ENCODE data around the gene GPR61.

GPR61 gene

GRCh38 chr1:109508001-109508872 is 31.4 kb upstream of the GPR61 start:
- no peak for FAIRE-seq
- DNase-seq (ENCODE audit: low spot score): no peak

- FAIRE-seq: no peak
These were observed 30.8 kb upstream of the GPR61 start for GRCh38 chr1:109508873-109509175.

GRCh38 chr1:109509176-109510134 is 30.2 kb upstream of the GPR61 start, which contains the start of gene AMIGO1:
Gene AMIGO1 (minus strand): TSS chr1:109509727. CDS start chr1:109508912, 815 bp downstream.
- FAIRE-seq (no peak), DNase-seq (ENCODE audit: low spot score) (no peak)

More at GRCh38 chr1:109508873-109509175, 30.8 kb upstream of the GPR61 start:
- DNase-seq (ENCODE audit: low spot score): no peak

- DNase-seq (ENCODE audit: low spot score) (no peak), FAIRE-seq (no peak)
These were observed 26.5 kb upstream of the GPR61 start for GRCh38 chr1:109513110-109513710.

GRCh38 chr1:109514846-109515245 is 24.8 kb upstream of the GPR61 start:
- DNase-seq (ENCODE audit: low spot score) (no peak), FAIRE-seq (no peak)

GRCh38 chr1:109516872-109517271 is 22.8 kb upstream of the GPR61 start:
- no peak for DNase-seq (ENCODE audit: low spot score)
- no peak for FAIRE-seq

GRCh38 chr1:109517337-109517736 is 22.3 kb upstream of the GPR61 start:
- FAIRE-seq (no peak), DNase-seq (ENCODE audit: low spot score) (no peak)

GRCh38 chr1:109521002-109521951 is 18.4 kb upstream of the GPR61 start:
- no peak for DNase-seq (ENCODE audit: low spot score)
- FAIRE-seq: no peak

- FAIRE-seq: no peak
- no peak for DNase-seq (ENCODE audit: low spot score)
These were observed 17.6 kb upstream of the GPR61 start for GRCh38 chr1:109522026-109522425.

- DNase-seq (ENCODE audit: low spot score) (no peak), FAIRE-seq (no peak)
These were observed 16.0 kb upstream of the GPR61 start for GRCh38 chr1:109523706-109524105.

- FAIRE-seq (no peak), DNase-seq (ENCODE audit: low spot score) (no peak)
These were observed 12.4 kb upstream of the GPR61 start for GRCh38 chr1:109527098-109527811.

- DNase-seq (ENCODE audit: low spot score) (no peak), FAIRE-seq (no peak)
These were observed 11.6 kb upstream of the GPR61 start for GRCh38 chr1:109527846-109528695.

GRCh38 chr1:109528712-109529111 is 11.0 kb upstream of the GPR61 start:
- FAIRE-seq (no peak), DNase-seq (ENCODE audit: low spot score) (no peak)

GRCh38 chr1:109529881-109530456 is 9.7 kb upstream of the GPR61 start:
- DNase-seq (ENCODE audit: low spot score): no peak
- FAIRE-seq: no peak

GRCh38 chr1:109530457-109531087 is 9.1 kb upstream of the GPR61 start:
- FAIRE-seq (no peak), DNase-seq (ENCODE audit: low spot score) (no peak)

- no peak for DNase-seq (ENCODE audit: low spot score)
- no peak for FAIRE-seq
These were observed 8.3 kb upstream of the GPR61 start for GRCh38 chr1:109531380-109531779.

- DNase-seq (ENCODE audit: low spot score): no peak
- no peak for FAIRE-seq
These were observed 7.8 kb upstream of the GPR61 start for GRCh38 chr1:109531826-109532364.

Data from RCC 7860 (cell line).